ENCODE measurements around the gene CTTN.
"Not testable (repeated sequence)": the region's sequence is repeated elsewhere in the genome, so short reads cannot be mapped to it uniquely, and the experiment has no call there.

The CTTN gene

DNA sequence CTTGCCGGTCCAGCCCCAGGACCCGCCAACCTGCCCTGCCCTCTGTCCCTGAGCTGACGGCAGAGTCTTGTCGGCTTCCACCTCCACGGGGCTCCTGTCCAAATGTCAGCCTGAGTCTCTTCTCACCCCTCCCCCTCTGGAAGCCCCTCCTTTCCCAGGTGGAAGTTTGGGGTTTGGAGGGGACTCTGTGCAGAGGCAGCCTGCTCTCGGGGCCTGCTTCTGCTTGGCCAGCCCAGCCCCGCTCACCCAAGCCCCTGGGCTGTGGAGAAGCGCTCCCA, 31.0 kb downstream of the CTTN start:
- no peak for DNase-seq (ENCODE audit: low spot score)

DNA sequence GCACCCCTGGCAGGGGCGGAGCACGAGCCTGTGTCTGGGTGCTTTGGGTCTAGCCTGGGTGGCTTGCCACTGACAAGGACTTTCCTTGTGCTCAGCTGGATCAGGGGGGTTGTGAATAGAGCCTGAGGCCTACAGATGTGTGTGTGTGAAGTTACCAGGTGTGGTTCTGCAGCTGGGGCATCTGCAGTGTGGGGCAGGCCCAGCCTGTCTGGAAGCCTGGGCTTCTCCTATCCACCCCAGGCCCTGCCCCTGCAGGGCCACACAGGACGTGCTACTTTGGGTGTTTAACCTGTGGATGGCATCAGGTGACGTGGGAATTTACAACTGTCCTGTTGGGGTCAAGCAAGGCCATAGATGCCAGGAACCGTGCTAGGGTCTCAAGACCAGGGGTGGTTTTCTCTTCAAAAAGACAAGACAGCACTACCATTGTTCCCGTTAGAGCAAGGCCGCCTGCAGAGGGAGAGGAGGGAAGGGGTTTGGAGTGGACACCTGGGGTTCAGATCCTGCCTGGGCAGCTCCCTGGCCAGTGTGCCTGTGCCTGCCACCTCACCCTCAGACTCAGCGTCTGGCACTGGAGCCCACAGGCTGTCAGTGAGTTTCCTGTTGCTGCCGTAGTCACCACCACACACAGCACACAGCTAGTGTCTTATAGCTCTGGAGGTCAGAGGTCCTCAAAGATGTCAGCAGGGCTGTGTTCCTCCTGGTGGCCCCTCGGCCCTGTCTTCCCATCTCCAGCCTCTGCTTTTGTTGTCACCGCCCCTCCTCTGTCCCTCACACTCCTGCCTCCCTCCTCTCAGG, 31.6 kb downstream of the CTTN start:
- no peak for DNase-seq (ENCODE audit: low spot score)

DNA sequence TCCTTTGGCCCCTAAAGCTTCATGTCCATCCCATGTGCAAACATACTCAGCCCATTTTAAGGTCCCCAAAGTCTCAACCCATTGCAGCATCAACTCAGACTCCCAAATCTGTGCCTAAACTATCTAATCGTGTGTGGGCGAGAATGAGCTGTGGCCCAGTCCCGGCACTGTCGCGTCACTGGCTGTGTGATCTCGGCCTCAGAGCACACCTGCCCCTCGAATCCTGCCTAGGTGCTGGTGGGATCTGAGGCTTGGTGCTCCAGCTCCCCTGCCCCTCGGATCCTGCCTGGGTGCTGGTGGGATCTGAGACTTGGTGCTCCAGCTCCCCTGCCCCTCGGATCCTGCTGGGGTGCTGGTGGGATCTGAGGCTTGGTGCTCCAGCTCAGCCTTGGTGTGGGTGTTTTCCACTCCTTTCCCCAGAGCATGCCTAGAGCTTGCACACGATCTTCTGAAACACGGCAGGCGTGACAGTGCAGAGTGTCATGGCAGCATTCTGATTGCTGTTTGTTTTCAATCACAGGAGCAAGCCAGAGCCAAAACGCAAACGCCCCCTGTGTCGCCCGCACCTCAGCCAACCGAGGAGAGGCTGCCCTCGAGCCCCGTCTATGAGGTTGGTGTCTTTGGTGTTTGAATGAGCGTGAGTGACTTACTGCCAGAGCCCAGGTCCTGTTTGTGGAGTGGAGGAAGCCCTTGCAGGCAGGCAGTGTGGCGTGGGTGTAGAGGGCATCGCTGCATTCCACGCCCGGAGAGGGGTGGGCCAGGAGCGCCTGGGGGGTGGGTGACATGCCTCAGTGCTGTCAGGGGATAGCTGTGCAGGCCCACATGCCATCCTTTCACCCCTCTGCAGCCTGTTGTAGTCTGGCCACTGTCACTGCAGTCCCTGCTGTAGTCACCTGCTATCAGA, 32.6 kb downstream of the CTTN start:
- DNase-seq (ENCODE audit: low spot score): no peak

DNA sequence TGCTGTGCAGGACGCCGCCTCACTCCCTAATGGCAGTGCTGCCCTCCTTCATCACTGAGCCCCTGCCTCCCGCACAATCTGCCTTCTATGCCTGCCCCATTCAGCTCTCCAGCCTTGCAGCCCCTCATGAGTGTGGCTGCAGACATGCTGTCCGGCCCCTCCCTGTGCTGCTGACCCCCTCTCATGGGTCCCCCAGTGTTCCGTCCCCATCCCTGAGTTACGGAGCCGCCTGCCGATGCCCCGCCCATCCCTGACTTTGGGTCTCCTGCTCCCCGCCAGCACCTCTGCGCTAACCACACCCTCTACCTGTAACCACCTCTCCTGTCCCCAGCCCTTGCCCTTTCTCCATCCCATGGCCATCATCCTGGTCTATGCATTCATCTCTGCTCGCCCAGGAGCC, 33.3 kb downstream of the CTTN start:
- no peak for DNase-seq (ENCODE audit: low spot score)

DNA sequence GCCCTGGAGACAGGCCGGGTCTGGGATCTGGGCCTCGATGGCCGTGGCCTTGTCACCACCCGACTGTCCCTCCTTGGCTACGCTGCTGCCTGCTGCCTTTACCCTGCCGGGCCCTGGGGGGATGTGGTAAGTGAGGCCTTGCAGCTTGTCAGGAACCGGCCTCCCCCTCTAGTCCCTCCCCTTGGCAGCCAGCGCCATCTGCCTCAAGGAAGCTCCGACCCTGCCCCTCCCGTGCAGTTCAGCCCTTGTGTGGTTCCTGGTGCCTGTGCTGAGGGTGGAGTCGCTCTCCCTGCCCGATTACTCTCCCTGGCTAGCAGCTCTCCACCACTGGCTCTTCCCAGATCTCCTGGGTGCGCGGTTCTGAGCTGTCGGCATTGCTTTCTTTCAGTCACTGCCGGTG, 33.7 kb downstream of the CTTN start:
- no peak for DNase-seq (ENCODE audit: low spot score)

DNA sequence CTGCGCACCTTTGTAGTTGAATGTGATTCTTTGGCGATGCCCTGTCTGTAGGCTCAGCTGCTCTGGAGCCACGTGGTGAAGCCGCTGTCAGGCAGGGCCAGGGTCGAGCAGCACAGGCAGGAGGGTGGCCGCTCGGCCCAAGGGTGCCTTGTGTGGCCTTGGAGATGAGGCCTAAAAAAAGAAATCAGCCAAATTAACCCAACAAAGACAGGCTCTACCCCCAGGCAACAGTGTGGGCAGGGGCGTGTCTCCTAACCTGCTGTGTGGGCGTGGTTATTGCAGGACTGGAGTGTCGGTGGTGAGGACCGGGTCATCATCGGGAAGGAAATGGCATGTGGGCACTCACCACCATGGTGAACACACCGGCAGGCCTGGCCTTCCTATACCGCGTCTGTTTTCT, 34.3 kb downstream of the CTTN start:
- no peak for DNase-seq (ENCODE audit: low spot score)

DNA sequence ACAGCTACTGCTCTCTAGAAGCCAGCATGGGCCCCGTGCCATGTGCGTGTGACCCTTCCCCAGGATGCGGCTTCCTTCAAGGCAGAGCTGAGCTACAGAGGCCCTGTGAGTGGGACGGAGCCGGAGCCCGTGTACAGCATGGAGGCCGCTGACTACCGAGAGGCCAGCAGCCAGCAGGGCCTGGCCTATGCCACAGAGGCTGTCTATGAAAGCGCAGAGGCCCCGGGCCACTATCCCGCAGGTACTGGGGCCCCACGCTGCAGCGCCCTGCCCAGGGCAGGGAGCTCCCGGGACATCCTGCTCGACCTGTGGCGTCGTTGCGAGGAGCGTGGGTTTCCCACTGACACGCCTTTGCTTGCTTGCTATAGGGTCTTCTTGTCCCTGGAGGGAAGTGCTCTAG, 34.7 kb downstream of the CTTN start:
- no peak for DNase-seq (ENCODE audit: low spot score)

DNA sequence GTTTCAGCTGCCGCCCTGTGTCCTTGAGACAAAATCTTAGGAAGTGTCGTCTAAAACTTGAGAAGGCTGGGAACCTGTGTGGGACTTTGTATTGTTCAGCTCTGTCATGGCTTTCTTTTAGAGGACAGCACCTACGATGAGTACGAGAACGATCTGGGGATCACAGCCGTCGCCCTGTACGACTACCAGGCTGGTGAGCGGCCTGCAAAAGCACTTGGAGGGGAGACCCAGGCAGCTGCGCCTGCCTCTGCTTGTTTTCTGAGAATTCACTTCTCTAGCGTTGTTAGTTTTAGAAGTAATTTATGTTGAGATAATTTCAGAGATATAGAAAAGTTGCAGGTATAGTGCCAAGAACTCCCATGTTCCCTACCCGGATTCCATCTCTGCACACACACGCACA, 35.2 kb downstream of the CTTN start:
- DNase-seq (ENCODE audit: low spot score): no peak

- no peak for DNase-seq (ENCODE audit: low spot score)
Observed at GRCh38 chr11:70433966-70434812, 35.9 kb downstream of the CTTN start.

GRCh38 chr11:70434813-70435278, 36.5 kb downstream of the CTTN start:
- DNase-seq (ENCODE audit: low spot score): no peak

- DNase-seq (ENCODE audit: low spot score): no peak
Observed at GRCh38 chr11:70435361-70435760, 37.0 kb downstream of the CTTN start.

GRCh38 chr11:70435765-70436500, 37.6 kb downstream of the CTTN start:
- DNase-seq (ENCODE audit: low spot score): no peak

DNA sequence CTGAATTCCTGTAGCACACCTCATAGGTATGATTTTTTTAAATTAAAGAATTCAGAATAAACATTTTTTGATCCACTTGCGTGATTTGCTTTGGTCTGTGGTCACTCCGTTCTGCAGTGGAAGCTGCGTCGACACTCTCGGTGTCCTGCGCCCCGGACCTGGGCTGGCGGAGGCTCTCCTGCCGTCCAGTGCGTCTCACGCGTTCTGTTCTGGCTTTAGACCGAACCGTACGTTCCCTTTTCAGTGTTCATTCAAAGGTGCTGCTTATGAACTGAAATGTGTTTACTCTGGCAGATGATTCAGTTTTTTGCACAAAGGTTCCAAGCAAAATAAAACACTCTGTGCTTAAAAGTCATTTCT, 38.2 kb downstream of the CTTN start:
- DNase-seq (ENCODE audit: low spot score): no peak

DNA sequence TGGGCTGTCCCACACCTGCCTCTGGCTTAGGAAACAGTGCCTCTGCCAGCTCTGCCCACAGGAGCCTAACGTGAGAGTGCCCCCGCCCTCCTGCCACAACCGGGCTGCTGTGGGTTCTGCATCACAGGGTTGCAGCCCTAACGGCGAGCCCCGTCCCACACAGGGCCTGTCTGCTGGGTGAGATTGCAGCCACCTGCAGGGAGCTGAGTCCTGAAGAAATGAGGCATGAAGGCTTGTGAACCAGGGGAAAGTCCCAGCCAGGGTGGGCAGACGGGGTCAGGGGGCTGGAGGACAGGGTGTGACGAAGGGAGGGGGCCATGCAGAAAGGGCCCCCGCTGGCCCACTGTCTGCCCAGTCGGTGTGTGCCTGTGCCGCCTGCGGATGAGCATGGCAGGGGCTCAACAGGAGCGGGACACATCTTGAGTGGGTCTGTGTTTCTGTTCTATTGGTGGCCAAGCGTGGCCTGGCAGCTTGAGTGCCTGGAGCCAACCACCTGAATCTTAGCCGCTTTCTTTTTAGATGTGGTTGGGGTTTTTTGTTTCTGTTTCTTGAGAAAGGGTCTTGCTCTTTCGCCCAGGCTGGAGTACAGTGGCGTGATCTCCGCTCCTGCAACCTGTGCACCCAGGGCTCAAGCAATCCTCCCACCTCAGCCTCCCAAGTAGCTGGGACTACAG, 38.9 kb downstream of the CTTN start:
- DNase-seq (ENCODE audit: low spot score): no peak

- DNase-seq (ENCODE audit: low spot score): peak; percentile 60
Observed at GRCh38 chr11:70440206-70440605, 41.9 kb downstream of the CTTN start.

GRCh38 chr11:70443773-70444030, 45.4 kb downstream of the CTTN start:
- no peak for DNase-seq (ENCODE audit: low spot score)

- no peak for DNase-seq (ENCODE audit: low spot score)
Observed at GRCh38 chr11:70445091-70445490, 46.8 kb downstream of the CTTN start.

GRCh38 chr11:70445605-70446004, 47.3 kb downstream of the CTTN start:
- no peak for DNase-seq (ENCODE audit: low spot score)

DNA sequence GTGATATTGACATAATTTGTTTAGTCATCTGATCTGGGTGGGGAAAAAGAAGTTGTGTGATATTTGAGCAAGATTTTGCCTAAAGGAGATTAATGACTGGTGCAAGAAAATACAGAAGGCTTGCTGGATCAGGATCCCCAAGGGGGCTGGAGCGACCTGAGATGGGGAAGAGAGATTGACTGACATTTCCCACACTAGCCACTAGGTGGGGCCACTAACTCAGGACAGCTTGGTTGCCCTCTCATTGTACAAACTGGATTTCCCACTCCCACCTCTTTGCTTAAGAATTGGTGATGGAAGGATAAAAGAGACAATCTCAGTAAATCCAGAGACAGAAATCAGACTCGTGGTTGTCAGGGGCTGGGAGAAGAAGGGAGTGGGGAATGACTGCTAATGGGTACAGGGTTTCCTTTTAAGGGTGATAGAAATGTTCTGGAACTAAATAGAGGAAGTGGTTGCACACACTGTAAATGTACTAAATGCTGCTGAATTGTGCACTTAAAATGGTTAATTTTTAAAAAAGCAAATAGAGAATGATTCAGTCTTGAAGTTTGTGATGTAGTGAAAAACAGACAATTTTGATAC, 50.7 kb downstream of the CTTN start:
- no peak for DNase-seq (ENCODE audit: low spot score)

GRCh38 chr11:70454197-70454767, 56.0 kb downstream of the CTTN start:
- no peak for DNase-seq (ENCODE audit: low spot score)

GRCh38 chr11:70454811-70455210, 56.5 kb downstream of the CTTN start:
- not testable (repeated sequence) for DNase-seq (ENCODE audit: low spot score)
